Measurements from ENCODE around the gene RFC1.
"Not testable (repeated sequence)": the region's sequence is repeated elsewhere in the genome, so short reads cannot be mapped to it uniquely, and the experiment has no call there.

The RFC1 gene

DNA sequence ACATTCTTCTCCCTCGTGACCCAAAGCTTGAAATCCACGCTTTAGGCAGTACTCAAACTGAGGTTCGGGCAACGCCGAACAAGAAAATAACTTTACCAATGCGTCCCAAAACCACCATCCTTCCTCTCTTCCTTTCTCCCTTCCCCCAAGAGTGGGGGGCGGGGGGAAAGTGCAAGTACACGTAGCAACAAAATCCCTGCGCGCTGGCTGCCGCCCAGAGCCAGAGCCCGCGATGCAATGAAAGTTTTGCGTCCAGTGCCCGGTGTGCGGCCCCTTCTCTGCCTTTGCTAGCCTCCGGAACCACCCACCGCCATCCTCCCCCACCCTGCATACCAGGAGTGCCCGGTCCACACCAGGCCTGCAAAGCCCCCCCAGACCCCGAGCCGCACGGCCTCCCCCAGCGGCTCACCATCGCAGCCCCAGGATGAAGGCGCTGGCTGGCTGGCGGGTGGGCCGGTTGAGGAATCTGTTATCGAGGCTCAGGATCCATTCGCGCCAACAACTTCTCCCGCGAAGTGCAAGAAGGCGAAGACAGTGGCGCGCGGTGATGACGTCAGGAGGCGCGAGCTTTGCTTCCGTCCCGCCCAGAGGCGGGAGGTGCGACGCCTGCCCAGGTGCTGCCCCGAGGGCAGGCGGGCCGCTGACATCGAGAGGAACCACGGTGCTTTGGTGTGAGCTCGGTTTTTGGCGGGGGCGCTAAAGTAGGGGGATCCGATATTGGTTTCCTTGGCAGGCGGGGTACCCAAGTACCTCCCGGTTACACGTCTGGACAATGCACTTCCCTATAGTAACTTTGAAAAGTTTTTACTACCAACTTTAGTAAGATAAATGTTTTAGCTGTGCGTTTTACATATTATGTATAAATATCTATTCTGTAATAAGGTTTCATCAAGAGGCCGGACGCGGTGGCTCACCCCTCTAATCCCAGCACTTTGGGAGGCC lies at the start of gene RFC1:
TSS of gene RFC1 (minus strand) at position 533 of the 942 bp plus-strand sequence. CDS start at position 412, 121 bp downstream.
- DNase-seq, result peak; percentile 92

DNA sequence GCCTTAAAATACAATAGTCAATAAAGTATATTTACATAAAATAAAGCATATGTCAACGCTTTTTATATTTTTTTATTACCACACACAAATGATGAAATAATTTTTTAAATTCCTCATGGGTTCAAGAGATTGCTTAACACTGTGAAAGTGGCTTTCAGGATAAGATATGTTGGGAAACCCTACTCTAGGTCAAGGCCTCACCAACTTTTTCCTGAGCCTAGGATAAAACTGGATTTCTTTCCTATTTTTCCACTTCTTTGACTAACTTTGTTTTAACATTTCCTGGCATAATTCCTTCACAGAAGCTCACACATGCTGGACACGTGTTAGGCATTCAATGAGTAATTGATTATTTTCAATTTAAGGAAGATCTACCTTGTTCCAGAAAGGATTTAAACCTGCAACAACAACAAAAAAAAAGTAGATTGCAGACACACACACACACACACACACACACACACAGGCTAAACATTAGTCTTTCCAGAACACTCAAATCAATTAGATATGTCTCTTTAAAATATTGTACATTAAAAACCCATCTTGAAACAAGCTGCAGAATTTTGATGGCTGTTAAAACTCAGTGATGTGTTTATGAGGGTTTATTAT lies 49.6 kb upstream of the RFC1 start:
- no peak for DNase-seq

GRCh38 chr4:39411561-39411960 lies 45.4 kb upstream of the RFC1 start:
- not testable (repeated sequence) for DNase-seq

DNA sequence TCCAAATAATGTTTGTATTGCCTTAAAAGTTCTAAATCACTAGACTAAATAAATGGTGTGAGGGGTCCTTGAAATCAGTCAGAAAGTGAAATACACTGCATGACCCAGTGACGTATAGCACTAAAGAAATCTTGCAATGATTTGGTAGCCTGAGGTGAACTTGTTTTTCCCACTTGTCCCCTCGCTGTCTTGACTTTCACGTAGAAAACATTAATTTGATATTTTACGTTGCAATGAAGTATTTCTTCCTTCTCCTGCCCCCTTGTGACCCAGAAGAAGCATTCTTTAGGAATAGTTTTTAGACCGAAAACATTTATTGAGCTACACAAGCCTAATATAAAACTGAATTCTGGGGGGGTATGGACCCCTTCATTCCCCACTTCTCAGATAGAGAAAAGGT lies 44.3 kb upstream of the RFC1 start:
- DNase-seq, result no peak

DNA sequence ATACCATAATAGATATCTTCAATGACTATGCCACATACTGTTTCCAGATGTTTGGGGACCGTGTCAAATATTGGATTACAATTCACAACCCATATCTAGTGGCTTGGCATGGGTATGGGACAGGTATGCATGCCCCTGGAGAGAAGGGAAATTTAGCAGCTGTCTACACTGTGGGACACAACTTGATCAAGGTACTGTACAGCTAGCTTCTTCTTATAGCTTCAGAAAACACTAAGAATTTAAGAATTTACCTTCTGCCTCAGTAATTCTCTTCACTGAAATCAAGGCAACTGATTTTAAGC lies 41.4 kb upstream of the RFC1 start:
- DNase-seq, result no peak

DNA sequence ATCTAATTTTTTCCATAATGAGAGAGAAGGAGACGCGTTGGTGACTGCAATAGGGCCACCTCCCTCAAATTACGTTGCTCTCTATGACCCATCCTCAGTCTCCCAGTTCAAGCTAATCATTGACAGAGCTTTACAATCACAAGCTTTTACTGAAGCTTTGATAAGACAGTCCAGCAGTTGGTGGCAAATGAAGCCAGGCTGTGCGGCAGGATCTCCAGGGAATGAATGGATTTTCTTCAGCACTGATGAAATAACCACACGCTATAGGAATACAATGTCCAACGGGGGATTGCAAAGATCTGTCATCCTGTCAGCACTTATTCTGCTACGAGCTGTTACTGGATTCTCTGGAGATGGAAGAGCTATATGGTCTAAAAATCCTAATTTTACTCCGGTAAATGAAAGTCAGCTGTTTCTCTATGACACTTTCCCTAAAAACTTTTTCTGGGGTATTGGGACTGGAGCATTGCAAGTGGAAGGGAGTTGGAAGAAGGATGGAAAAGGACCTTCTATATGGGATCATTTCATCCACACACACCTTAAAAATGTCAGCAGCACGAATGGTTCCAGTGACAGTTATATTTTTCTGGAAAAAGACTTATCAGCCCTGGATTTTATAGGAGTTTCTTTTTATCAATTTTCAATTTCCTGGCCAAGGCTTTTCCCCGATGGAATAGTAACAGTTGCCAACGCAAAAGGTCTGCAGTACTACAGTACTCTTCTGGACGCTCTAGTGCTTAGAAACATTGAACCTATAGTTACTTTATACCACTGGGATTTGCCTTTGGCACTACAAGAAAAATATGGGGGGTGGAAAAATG lies 40.8 kb upstream of the RFC1 start, which contains the start of gene KLB:
TSS of gene KLB (plus strand) at position 168 of the 821 bp plus-strand sequence. CDS start at position 188, 20 bp downstream.
- DNase-seq, result no peak

DNA sequence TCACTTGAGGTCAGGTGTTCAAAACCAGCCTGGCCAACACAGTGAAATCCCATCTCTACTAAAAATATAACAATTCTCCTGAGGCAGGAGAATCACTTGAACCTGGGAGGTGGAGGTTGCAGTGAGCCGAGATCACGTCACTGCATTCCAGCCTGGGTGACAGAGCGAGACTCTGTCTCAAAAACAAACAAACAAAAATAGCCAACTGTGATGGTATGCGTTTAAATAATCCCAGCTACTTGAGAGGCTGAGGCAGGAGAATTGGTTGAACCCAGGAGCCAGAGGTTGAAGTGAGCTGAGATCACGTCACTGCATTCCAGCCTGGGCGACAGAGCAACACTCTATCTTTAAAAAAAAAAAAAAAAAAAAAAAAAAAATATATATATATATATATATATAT lies 35.5 kb upstream of the RFC1 start:
- not testable (repeated sequence) for DNase-seq

- no peak for DNase-seq
Measured at GRCh38 chr4:39394706-39395105, 28.5 kb upstream of the RFC1 start.

- DNase-seq, result no peak
Measured at GRCh38 chr4:39390603-39391002, 24.4 kb upstream of the RFC1 start.

GRCh38 chr4:39384563-39384962 lies 18.4 kb upstream of the RFC1 start:
- DNase-seq, result no peak

DNA sequence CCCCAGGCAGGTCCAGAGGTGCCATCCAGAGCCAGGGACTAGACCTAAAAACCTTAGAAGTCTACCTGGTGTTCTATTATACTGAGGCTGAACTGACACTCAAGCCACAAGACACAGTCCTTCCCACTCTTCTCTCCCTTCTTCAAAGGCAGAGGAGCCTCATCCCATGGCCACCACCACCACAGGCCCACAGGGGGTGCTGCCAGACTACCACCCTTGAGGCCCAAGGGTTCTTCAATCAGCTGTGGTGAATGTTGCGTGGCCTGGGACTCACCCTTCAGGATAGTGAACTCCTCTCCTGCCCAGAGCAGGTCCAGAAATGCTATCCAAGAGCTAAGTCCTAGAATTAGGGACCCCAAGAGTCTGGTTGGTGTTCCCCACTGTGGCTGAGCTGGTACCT lies 17.5 kb upstream of the RFC1 start:
- DNase-seq, result no peak

GRCh38 chr4:39375478-39375877 lies 9.3 kb upstream of the RFC1 start:
- no peak for DNase-seq

- DNase-seq, result not testable (repeated sequence)
Measured at GRCh38 chr4:39371209-39371608, 5.0 kb upstream of the RFC1 start.

- DNase-seq, result no peak
Measured at GRCh38 chr4:39369301-39369700, 3.1 kb upstream of the RFC1 start.

- no peak for DNase-seq
Measured at GRCh38 chr4:39367166-39367565, 1.0 kb upstream of the RFC1 start.

DNA sequence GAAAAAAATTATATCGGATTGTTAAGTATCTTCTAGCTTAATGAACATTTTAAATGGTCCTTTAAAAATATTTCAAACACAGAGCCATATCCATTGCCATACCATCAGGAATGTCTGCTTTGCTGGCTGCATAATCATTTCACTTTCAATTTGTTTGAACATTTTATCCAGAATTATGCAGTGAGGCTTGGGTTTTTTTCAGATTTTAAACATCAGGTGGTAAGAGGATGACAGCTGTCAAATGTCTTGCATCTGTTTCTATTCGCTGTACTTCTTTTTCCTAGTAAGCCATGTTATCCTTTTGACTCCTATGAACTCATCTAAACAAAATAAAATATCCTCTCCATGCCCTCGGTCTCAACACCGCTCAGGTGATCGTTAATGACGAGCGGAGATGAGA lies 802 bp downstream of the RFC1 start:
- DNase-seq, result no peak

DNA sequence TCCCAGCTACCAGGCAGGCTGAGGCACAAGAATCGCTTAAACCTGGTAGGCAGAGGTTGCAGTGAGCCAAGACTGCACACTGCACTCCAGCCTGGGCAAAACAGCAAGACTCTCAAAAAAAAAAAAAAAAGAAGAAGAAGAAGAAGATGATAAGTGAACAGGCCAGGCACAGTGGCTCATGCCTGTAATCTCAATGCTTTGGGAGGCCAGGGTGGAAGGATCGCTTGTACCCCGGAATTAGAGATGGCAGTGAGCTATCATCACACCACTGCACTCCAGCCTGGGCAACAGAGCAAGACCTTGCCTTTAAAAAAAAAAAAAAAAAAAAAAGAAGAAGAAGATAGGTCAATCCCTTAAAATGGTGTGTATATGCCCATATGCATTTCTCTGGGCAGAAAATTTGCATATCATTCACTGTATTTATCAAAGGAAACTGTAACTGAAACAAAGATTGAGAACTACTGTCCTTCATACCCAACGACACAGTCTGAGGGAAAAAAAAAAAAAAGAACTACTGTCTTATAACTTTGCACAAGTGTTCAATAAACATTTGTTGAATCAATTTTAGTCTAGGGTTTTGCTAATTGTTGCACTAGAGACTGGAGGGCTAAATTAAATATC lies 2.3 kb downstream of the RFC1 start:
- DNase-seq, result peak; percentile 56

DNA sequence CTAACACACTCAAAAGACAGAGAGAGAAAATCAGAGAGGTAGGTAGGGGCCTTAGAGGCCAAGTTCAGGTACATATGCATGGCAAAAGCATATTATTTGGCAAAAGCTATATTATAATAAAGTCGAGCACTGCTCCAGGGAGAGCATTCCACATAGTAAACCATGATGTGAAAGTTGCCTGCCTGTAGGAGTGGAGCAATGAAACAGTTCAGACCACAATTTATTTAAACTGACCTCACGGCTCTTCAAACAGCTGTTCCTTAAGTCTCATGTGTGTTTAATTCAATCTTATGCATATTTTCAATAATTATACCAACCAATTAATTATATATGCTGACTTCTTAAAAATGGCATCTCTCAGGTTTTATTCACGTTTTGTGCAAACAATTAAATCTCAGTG lies 3.3 kb downstream of the RFC1 start:
- DNase-seq, result no peak

- DNase-seq, result not testable (repeated sequence)
Measured at GRCh38 chr4:39360611-39361010, 5.6 kb downstream of the RFC1 start.

DNA sequence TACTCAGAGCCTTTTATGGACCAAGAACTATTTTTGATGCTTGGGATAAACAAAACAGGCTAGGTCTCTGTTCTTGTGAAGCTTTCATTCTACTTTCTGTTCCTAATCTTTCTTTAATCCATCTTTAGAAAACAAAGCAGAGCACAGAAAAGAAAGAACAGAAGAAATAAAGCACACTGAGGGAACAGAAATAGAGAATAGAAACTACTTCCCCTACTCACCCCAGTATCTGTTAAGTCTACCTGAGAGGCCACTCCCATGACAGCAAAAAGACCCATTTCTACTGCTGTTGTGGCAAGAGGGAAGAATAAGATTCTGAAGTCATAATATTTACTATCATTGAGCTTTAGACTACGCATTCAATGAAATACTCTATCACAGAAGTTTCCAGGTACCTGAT lies 9.2 kb downstream of the RFC1 start:
- no peak for DNase-seq

- DNase-seq, result no peak
Measured at GRCh38 chr4:39354254-39354552, 12.0 kb downstream of the RFC1 start.

- peak; percentile 89 for DNase-seq
Measured at GRCh38 chr4:39353478-39354253, 12.5 kb downstream of the RFC1 start.

DNA sequence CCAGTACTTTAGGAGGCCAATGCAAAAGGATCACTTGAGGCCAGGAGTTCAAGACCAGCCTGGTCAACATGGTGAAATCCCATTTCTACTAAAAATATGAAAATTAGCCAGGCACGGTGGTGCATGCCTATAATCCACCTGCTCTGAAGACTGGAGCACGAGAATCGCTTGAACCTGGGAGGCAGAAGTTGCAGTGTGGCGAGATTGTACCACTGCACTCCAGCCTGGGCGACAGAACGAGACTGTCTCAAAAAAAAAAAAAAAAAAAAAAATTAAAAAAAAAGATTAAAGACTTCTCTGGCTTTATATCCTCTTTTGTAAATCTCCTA lies 13.0 kb downstream of the RFC1 start:
- not testable (repeated sequence) for DNase-seq
